NCI-H510A treated with DMSO at 0.1 percent for 48 hours (cell line): ENCODE measurements around the gene BFSP1.

ENCODE experiments used
- DNase-seq: peaks from one replicate; lab custom pipeline; 2025; lab: John Stamatoyannopoulos, UW

BFSP1 gene

GRCh38 chr20:17465236-17465635, 65.9 kb downstream of the BFSP1 start:
- no peak for DNase-seq

GRCh38 chr20:17463711-17464110, 67.5 kb downstream of the BFSP1 start:
- DNase-seq = no peak

- no peak for DNase-seq
Observed at GRCh38 chr20:17461941-17462340, 69.2 kb downstream of the BFSP1 start.

GRCh38 chr20:17460119-17460518, 71.1 kb downstream of the BFSP1 start:
- no peak for DNase-seq

- DNase-seq = no peak
Observed at GRCh38 chr20:17457588-17458190, 73.5 kb downstream of the BFSP1 start.

- DNase-seq = no peak
Observed at GRCh38 chr20:17457079-17457478, 74.1 kb downstream of the BFSP1 start.

- DNase-seq = no peak
Observed at GRCh38 chr20:17456279-17456678, 74.9 kb downstream of the BFSP1 start.

- DNase-seq = no peak
Observed at GRCh38 chr20:17453592-17453991, 77.6 kb downstream of the BFSP1 start.

GRCh38 chr20:17452441-17452840, 78.7 kb downstream of the BFSP1 start:
- DNase-seq = peak; percentile 57

GRCh38 chr20:17449031-17449430, 82.1 kb downstream of the BFSP1 start:
- DNase-seq = no peak

GRCh38 chr20:17448071-17448470, 83.1 kb downstream of the BFSP1 start:
- DNase-seq = no peak

- no peak for DNase-seq
Observed at GRCh38 chr20:17446171-17446570, 85.0 kb downstream of the BFSP1 start.

- no peak for DNase-seq
Observed at GRCh38 chr20:17445543-17445942, 85.6 kb downstream of the BFSP1 start.

- DNase-seq = no peak
Observed at GRCh38 chr20:17444091-17444490, 87.1 kb downstream of the BFSP1 start.
